Neural cell (in vitro differentiated cells): ENCODE measurements around the gene AP3B1. TPM values are rescaled to one million over a fixed set of nuclear protein-coding genes. Genes with fewer than 3 reads are reported as not detected.

Experiments used
- H2AFZ ChIP-seq: fragments of 200-600, 300-800 bp; sonication (generic), shearing (Covaris generic); 2 replicates; pipeline ENCODE4 v1.6.0; 2014; ENCODE audit warnings: low read depth, mild to moderate bottlenecking, antibody characterized with exemption, low read length, moderate library complexity
- H3F3A ChIP-seq: fragments of 200-600 bp; shearing (Covaris generic); 2 replicates; pipeline ENCODE4 v1.6.1; 2016; ENCODE audit warnings: mild to moderate bottlenecking, moderate library complexity, mixed read lengths, antibody characterized with exemption, low read length; ENCODE audit not compliant: insufficient read depth, poor library complexity, severe bottlenecking
- H3K27ac ChIP-seq: fragments of 200-600, 300-800 bp; sonication (generic), shearing (Covaris generic); 2 replicates; pipeline ENCODE4 v1.5.1; 2014; ENCODE audit warnings: mild to moderate bottlenecking, low read length, moderate library complexity
- H3K27me3 ChIP-seq: fragments of 300-800, 200-600 bp; sonication (generic), shearing (Covaris generic); 2 replicates; pipeline ENCODE4 v1.6.0; 2014; ENCODE audit warnings: mild to moderate bottlenecking, low read depth, low read length, moderate library complexity; ENCODE audit not compliant: insufficient read depth
- H3K36me3 ChIP-seq: fragments of 300-800, 200-600 bp; sonication (generic), shearing (Covaris generic); 2 replicates; pipeline ENCODE4 v1.5.1; 2014; ENCODE audit warnings: mild to moderate bottlenecking, antibody characterized with exemption, low read length, moderate library complexity; ENCODE audit not compliant: insufficient read depth
- H3K4me2 ChIP-seq: fragments of 300-800, 200-600 bp; sonication (generic), shearing (Covaris generic); 2 replicates; pipeline ENCODE4 v1.6.0; 2014; ENCODE audit warnings: mild to moderate bottlenecking, low read length
- H3K4me3 ChIP-seq: fragments of 300-800, 200-600 bp; sonication (generic), shearing (Covaris generic); 2 replicates; pipeline ENCODE4 v1.5.1; 2014; ENCODE audit warnings: mild to moderate bottlenecking, low read length, moderate library complexity
- H3K79me2 ChIP-seq: fragments of 200-600 bp; shearing (Covaris generic); replicated peaks from 2 replicates; pipeline ENCODE4 v1.6.0; 2014; ENCODE audit warnings: mild to moderate bottlenecking, low read length, moderate library complexity; ENCODE audit not compliant: insufficient read depth
- H3K9ac ChIP-seq: fragments of 300-800, 200-600 bp; sonication (generic), shearing (Covaris generic); 2 replicates; pipeline ENCODE4 v1.6.1; 2016; ENCODE audit warnings: mild to moderate bottlenecking, low read length, mixed read lengths
- H3K9me2 ChIP-seq: fragments of 200-600 bp; shearing (Covaris generic); 2 replicates; pipeline ENCODE4 v1.6.1; 2016; ENCODE audit warnings: mild to moderate bottlenecking, low read length, mixed read lengths; ENCODE audit not compliant: insufficient read depth
- H3K9me3 ChIP-seq: fragments of 200-600, 300-800 bp; sonication (generic), shearing (Covaris generic); 2 replicates; pipeline ENCODE4 v1.6.1; 2016; ENCODE audit warnings: mild to moderate bottlenecking, mixed run types, low read length, moderate library complexity, mixed read lengths
- H4K20me1 ChIP-seq: fragments of 200-600 bp; shearing (Covaris generic); 2 replicates; pipeline ENCODE4 v1.6.1; 2016; ENCODE audit warnings: mild to moderate bottlenecking, mixed run types; ENCODE audit not compliant: insufficient read depth
- EP300 ChIP-seq: fragments of 450-650 bp; conservative IDR thresholded peaks from 2 replicates; pipeline ENCODE4 v1.6.1; 2014; ENCODE audit warnings: antibody characterized with exemption, mild to moderate bottlenecking, moderate library complexity; ENCODE audit not compliant: poor library complexity, severe bottlenecking
- EZH2 ChIP-seq: fragments of 200-600, 300-800 bp; shearing (Covaris generic), sonication (generic); IDR thresholded peaks from 2 replicates; pipeline ENCODE4 v1.6.1; 2014; ENCODE audit warnings: antibody characterized with exemption, low read length, borderline replicate concordance, mild to moderate bottlenecking; ENCODE audit not compliant: insufficient read depth, poor library complexity, severe bottlenecking
- MXI1 ChIP-seq: fragments of 450-650 bp; conservative IDR thresholded peaks from 2 replicates; pipeline ENCODE4 v1.6.1; 2014; ENCODE audit warnings: antibody characterized with exemption, mild to moderate bottlenecking; ENCODE audit not compliant: poor library complexity, severe bottlenecking
- POLR2AphosphoS5 ChIP-seq: IDR thresholded peaks from 2 replicates; pipeline ENCODE4 v1.6.1; 2012
- RAD21 ChIP-seq: fragments of 450-650 bp; conservative IDR thresholded peaks from 2 replicates; pipeline ENCODE4 v1.6.1; 2014; ENCODE audit warnings: antibody characterized with exemption, mild to moderate bottlenecking, moderate library complexity
- REST ChIP-seq: IDR thresholded peaks from 2 replicates; pipeline ENCODE4 v1.6.1; 2012; ENCODE audit warnings: borderline replicate concordance
- SMC3 ChIP-seq: fragments of 450-650 bp; conservative IDR thresholded peaks from 2 replicates; pipeline ENCODE4 v1.6.1; 2014; ENCODE audit warnings: antibody characterized with exemption, mild to moderate bottlenecking, moderate library complexity; ENCODE audit not compliant: poor library complexity
- TAF1 ChIP-seq: IDR thresholded peaks from 2 replicates; pipeline ENCODE4 v1.6.1; 2012; ENCODE audit warnings: low read depth
- polyA plus RNA-seq: library from polyadenylated mRNA; depleted of rRNA; stranded (reverse); fragments of >200 nt; gene quantifications from 2 replicates; pipeline ENCODE4 v1.2.3, GENCODE V29; 2014
- TF ChIP-seq, protein P1 (sequence below): fragments of 450-650 bp; IDR thresholded peaks from 2 replicates; pipeline ENCODE4 v1.5.1; 2014; ENCODE audit warnings: antibody characterized with exemption, mild to moderate bottlenecking, moderate library complexity; ENCODE audit not compliant: poor library complexity, severe bottlenecking

AP3B1 gene
- polyA plus RNA-seq, 1 donor from 2014 or later, result 8.5 TPM

GRCh38 chr5:77986261-77986660, 308.2 kb downstream of the AP3B1 start:
- no peak for TF ChIP-seq MXI1
- Histone ChIP-seq H3K27ac (no peak overlapping the region), H3K79me2 (no peaks in the 10 kb centered on the region), H3K4me3 (no peak overlapping the region), H3K9ac (no peak overlapping the region), H2AFZ (no peak overlapping the region), H3K9me2 (no peaks in the 10 kb centered on the region), H3F3A (no peaks in the 10 kb centered on the region), H3K36me3 (no peaks in the 10 kb centered on the region), H3K9me3 (no peaks in the 10 kb centered on the region), H3K4me2 (no peak overlapping the region), H3K27me3 (peaks cover 7% of the 10 kb centered on the region), H4K20me1 (no peaks in the 10 kb centered on the region)

GRCh38 chr5:77985247-77985646, 309.3 kb downstream of the AP3B1 start:
- H3K27ac ChIP-seq, result no peak overlapping the region
- H3K4me3 ChIP-seq, result no peak overlapping the region
- H3K36me3 ChIP-seq, result no peaks in the 10 kb centered on the region
- no peak for TF ChIP-seq TAF1
- TF ChIP-seq RAD21, result no peak
- no peak for TF ChIP-seq EZH2
- no peak for TF ChIP-seq MXI1
- no peak for TF ChIP-seq POLR2AphosphoS5
- no peak for TF ChIP-seq REST
- no peak for TF ChIP-seq SMC3
- TF ChIP-seq, protein P1, sequence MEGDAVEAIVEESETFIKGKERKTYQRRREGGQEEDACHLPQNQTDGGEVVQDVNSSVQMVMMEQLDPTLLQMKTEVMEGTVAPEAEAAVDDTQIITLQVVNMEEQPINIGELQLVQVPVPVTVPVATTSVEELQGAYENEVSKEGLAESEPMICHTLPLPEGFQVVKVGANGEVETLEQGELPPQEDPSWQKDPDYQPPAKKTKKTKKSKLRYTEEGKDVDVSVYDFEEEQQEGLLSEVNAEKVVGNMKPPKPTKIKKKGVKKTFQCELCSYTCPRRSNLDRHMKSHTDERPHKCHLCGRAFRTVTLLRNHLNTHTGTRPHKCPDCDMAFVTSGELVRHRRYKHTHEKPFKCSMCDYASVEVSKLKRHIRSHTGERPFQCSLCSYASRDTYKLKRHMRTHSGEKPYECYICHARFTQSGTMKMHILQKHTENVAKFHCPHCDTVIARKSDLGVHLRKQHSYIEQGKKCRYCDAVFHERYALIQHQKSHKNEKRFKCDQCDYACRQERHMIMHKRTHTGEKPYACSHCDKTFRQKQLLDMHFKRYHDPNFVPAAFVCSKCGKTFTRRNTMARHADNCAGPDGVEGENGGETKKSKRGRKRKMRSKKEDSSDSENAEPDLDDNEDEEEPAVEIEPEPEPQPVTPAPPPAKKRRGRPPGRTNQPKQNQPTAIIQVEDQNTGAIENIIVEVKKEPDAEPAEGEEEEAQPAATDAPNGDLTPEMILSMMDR, result no peak
- no peak for TF ChIP-seq EP300
- H4K20me1 ChIP-seq, result no peaks in the 10 kb centered on the region
- no peaks in the 10 kb centered on the region for H3K9me2 ChIP-seq
- H3K9ac ChIP-seq, result no peak overlapping the region
- no peaks in the 10 kb centered on the region for H3K9me3 ChIP-seq
- peaks cover 8% of the 10 kb centered on the region for H3K27me3 ChIP-seq
- H3K4me2 ChIP-seq, result no peak overlapping the region
- no peaks in the 10 kb centered on the region for H3F3A ChIP-seq
- H3K79me2 ChIP-seq, result no peaks in the 10 kb centered on the region
- H2AFZ ChIP-seq, result no peak overlapping the region

- H4K20me1 ChIP-seq, result no peaks in the 10 kb centered on the region
- no peaks in the 10 kb centered on the region for H3K9me2 ChIP-seq
- no peak overlapping the region for H2AFZ ChIP-seq
- H3K27ac ChIP-seq, result no peak overlapping the region
- no peaks in the 10 kb centered on the region for H3F3A ChIP-seq
- no peak overlapping the region for H3K4me2 ChIP-seq
- H3K27me3 ChIP-seq, result peaks cover 14% of the 10 kb centered on the region
- no peak overlapping the region for H3K9ac ChIP-seq
- H3K79me2 ChIP-seq, result no peaks in the 10 kb centered on the region
- TF ChIP-seq RAD21 (no peak), REST (no peak), TAF1 (no peak), EZH2 (no peak), EP300 (no peak), SMC3 (no peak), MXI1 (no peak), POLR2AphosphoS5 (no peak)
- TF ChIP-seq, protein P1, result no peak
- no peaks in the 10 kb centered on the region for H3K36me3 ChIP-seq
- H3K9me3 ChIP-seq, result no peaks in the 10 kb centered on the region
- no peak overlapping the region for H3K4me3 ChIP-seq
Observed at GRCh38 chr5:77984587-77984986, 309.9 kb downstream of the AP3B1 start.
